Measurements from ENCODE around the gene MYO10. TPM values are rescaled to one million over a fixed set of nuclear protein-coding genes. Genes with fewer than 3 reads are reported as not detected.
A peak's percentile ranks its signal among the peaks of the same experiment; 100 is the strongest.

Gene MYO10
- total and polyA plus RNA-seq, 2 experiments from 2014 or later: 33.7 to 52.4 TPM

DNA sequence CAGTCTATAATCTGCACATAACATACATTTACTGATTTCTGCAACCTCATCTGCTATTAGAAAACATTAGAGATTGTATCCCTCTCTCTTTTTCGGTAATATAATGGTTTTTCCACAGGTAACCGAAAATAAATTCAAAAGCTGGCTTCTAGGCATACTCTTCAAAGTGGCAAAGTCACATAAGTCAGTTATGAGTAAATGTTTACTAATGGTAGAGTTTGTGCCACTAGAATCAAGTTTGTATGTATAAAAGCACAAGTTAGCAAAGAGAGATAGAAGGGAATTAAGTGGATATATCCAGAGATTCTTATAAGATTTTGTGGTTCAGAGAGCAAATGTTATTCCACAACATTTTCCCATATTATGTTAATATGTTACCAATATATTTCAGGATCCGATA lies 86.9 kb downstream of the MYO10 start:
- Histone ChIP-seq H3K4me1 (ENCODE audit: insufficient read depth) (peaks cover 4% of the 10 kb centered on the region), H3K4me2 (no peak overlapping the region), H4K20me1 (ENCODE audit: insufficient read depth, poor library complexity, severe bottlenecking) (peaks cover 8% of the 10 kb centered on the region), H3K9me3 (ENCODE audit: low read depth) (no peaks in the 10 kb centered on the region), H3K27me3 (no peaks in the 10 kb centered on the region), H2AFZ (no peak overlapping the region), H3K4me3 (no peak overlapping the region), H3K9me2 (replicated peaks; ENCODE audit: insufficient read depth) (no peaks in the 10 kb centered on the region), H3K79me2 (peaks cover 43% of the 10 kb centered on the region), H3K36me3 (replicated peaks; ENCODE audit: insufficient read depth, low read depth) (no peaks in the 10 kb centered on the region), H3K27ac (no peak overlapping the region)
- DNase-seq (ENCODE audit: low spot score): no peak
- TF ChIP-seq EZH2phosphoT487 (IDR thresholded peaks at IDR 0.05; ENCODE audit: low read depth, severe bottlenecking, unreplicated experiment) (no peak), EZH2 (IDR thresholded peaks at IDR 0.05; ENCODE audit: borderline replicate concordance) (no peak)
- TF ChIP-seq, protein P1, sequence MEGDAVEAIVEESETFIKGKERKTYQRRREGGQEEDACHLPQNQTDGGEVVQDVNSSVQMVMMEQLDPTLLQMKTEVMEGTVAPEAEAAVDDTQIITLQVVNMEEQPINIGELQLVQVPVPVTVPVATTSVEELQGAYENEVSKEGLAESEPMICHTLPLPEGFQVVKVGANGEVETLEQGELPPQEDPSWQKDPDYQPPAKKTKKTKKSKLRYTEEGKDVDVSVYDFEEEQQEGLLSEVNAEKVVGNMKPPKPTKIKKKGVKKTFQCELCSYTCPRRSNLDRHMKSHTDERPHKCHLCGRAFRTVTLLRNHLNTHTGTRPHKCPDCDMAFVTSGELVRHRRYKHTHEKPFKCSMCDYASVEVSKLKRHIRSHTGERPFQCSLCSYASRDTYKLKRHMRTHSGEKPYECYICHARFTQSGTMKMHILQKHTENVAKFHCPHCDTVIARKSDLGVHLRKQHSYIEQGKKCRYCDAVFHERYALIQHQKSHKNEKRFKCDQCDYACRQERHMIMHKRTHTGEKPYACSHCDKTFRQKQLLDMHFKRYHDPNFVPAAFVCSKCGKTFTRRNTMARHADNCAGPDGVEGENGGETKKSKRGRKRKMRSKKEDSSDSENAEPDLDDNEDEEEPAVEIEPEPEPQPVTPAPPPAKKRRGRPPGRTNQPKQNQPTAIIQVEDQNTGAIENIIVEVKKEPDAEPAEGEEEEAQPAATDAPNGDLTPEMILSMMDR (IDR thresholded peaks at IDR 0.05; ENCODE audit: poor library complexity): no peak
- 95% methylated on average over 3 of the region's 3 CpGs for WGBS (ENCODE audit: low lambda C conversion rate, missing lambda C conversion rate)

DNA sequence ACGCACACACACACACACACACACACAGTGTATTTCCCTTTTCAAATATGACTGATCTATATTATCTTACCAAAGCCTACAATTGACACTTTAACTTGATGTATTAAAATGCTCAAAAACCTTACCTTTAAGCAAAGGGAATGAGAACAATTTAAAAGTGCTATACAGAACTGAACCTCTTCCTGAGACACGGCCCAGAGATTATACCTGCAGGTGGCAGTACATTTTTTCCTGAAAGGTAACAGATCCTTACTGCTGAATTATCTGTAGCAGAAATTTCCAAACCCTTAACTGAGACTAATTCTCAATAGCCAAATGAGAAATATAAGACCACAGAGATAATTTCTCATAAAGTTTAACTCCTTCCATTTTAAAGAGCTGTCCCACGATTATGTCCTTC lies 91.1 kb downstream of the MYO10 start:
- no peak overlapping the region for H3K27ac ChIP-seq
- no peak overlapping the region for H3K4me3 ChIP-seq
- H3K27me3 ChIP-seq: no peaks in the 10 kb centered on the region
- H4K20me1 ChIP-seq (ENCODE audit: insufficient read depth, poor library complexity, severe bottlenecking): peaks cover 17% of the 10 kb centered on the region
- no peak overlapping the region for H3K4me2 ChIP-seq
- TF ChIP-seq EZH2 (IDR thresholded peaks at IDR 0.05; ENCODE audit: borderline replicate concordance) (no peak), EZH2phosphoT487 (IDR thresholded peaks at IDR 0.05; ENCODE audit: low read depth, severe bottlenecking, unreplicated experiment) (no peak)
- TF ChIP-seq, protein P1 (IDR thresholded peaks at IDR 0.05; ENCODE audit: poor library complexity): peak; percentile 41
- 79% methylated on average over 3 of the region's 3 CpGs for WGBS (ENCODE audit: low lambda C conversion rate, missing lambda C conversion rate)
- H2AFZ ChIP-seq: no peak overlapping the region
- peaks cover 55% of the 10 kb centered on the region for H3K79me2 ChIP-seq
- no peaks in the 10 kb centered on the region for H3K36me3 ChIP-seq (replicated peaks; ENCODE audit: insufficient read depth, low read depth)
- no peaks in the 10 kb centered on the region for H3K9me3 ChIP-seq (ENCODE audit: low read depth)
- peaks cover 14% of the 10 kb centered on the region for H3K4me1 ChIP-seq (ENCODE audit: insufficient read depth)
- H3K9me2 ChIP-seq (replicated peaks; ENCODE audit: insufficient read depth): no peaks in the 10 kb centered on the region
- no peak for DNase-seq (ENCODE audit: low spot score)

DNA sequence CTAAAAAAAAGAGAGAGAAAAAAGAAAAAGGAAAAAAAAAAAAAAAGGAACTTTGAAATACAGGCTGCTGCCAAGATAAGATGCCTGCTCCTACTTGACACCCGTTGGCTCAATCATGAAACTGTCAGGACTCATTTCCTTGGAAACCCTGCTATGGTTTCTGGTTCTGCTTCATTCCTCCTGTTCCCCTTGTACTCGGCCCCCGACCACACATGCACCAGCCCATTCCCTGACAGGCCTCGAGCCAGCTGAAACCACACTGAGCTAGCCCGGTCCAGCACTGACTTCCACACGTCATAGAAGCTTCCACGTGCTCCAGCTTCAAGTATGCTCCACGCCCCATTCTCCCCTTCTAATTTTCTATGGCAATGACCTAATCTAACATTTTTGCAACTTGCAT lies 93.2 kb downstream of the MYO10 start:
- no peak overlapping the region for H3K4me3 ChIP-seq
- no peak overlapping the region for H2AFZ ChIP-seq
- no peaks in the 10 kb centered on the region for H3K36me3 ChIP-seq (replicated peaks; ENCODE audit: insufficient read depth, low read depth)
- peak; percentile 44 for DNase-seq (ENCODE audit: low spot score)
- TF ChIP-seq, protein P1 (IDR thresholded peaks at IDR 0.05; ENCODE audit: poor library complexity): no peak
- TF ChIP-seq EZH2phosphoT487 (IDR thresholded peaks at IDR 0.05; ENCODE audit: low read depth, severe bottlenecking, unreplicated experiment) (no peak), EZH2 (IDR thresholded peaks at IDR 0.05; ENCODE audit: borderline replicate concordance) (no peak)
- 43% methylated on average over 8 of the region's 8 CpGs for WGBS (ENCODE audit: low lambda C conversion rate, missing lambda C conversion rate)
- no peaks in the 10 kb centered on the region for H3K27me3 ChIP-seq
- peak overlapping the region; percentile 36 for H3K27ac ChIP-seq
- no peaks in the 10 kb centered on the region for H3K9me3 ChIP-seq (ENCODE audit: low read depth)
- H3K79me2 ChIP-seq: peaks cover 61% of the 10 kb centered on the region
- peaks cover 21% of the 10 kb centered on the region for H4K20me1 ChIP-seq (ENCODE audit: insufficient read depth, poor library complexity, severe bottlenecking)
- no peak overlapping the region for H3K4me2 ChIP-seq
- no peaks in the 10 kb centered on the region for H3K9me2 ChIP-seq (replicated peaks; ENCODE audit: insufficient read depth)
- H3K4me1 ChIP-seq (ENCODE audit: insufficient read depth): peaks cover 14% of the 10 kb centered on the region

DNA sequence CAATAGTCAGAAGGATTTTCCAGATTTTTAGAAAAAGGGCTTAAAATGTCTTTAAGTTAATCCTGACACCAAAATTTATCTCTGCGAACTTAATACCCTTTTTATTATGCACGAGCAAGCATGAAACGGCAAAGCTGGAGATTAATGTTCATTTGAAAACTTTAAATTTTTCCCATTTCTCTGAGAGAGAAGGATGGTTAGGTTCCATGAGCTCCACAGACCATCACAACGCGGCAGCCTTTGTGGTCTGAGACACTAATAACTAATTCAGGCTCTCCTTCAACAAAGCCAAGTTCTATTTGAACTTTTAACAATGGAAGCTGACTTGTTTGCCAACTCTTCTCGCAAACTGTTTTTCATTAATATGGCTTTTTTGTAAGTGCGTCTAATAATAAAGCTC lies 94.7 kb downstream of the MYO10 start:
- no peak overlapping the region for H3K4me3 ChIP-seq
- H3K9me2 ChIP-seq (replicated peaks; ENCODE audit: insufficient read depth): no peaks in the 10 kb centered on the region
- peaks cover 72% of the 10 kb centered on the region for H3K79me2 ChIP-seq
- H3K4me2 ChIP-seq: peak overlapping the region; percentile 35
- peaks cover 14% of the 10 kb centered on the region for H3K4me1 ChIP-seq (ENCODE audit: insufficient read depth)
- TF ChIP-seq EZH2 (IDR thresholded peaks at IDR 0.05; ENCODE audit: borderline replicate concordance) (no peak), EZH2phosphoT487 (IDR thresholded peaks at IDR 0.05; ENCODE audit: low read depth, severe bottlenecking, unreplicated experiment) (no peak)
- TF ChIP-seq, protein P1 (IDR thresholded peaks at IDR 0.05; ENCODE audit: poor library complexity): no peak
- H4K20me1 ChIP-seq (ENCODE audit: insufficient read depth, poor library complexity, severe bottlenecking): peaks cover 21% of the 10 kb centered on the region
- no peak overlapping the region for H2AFZ ChIP-seq
- H3K27me3 ChIP-seq: no peaks in the 10 kb centered on the region
- 37% methylated on average over 7 of the region's 7 CpGs for WGBS (ENCODE audit: low lambda C conversion rate, missing lambda C conversion rate)
- H3K9me3 ChIP-seq (ENCODE audit: low read depth): no peaks in the 10 kb centered on the region
- no peaks in the 10 kb centered on the region for H3K36me3 ChIP-seq (replicated peaks; ENCODE audit: insufficient read depth, low read depth)
- no peak overlapping the region for H3K27ac ChIP-seq
- no peak for DNase-seq (ENCODE audit: low spot score)
